ENCODE measurements around the gene CSAD.
"Not testable (repeated sequence)": the region's sequence is repeated elsewhere in the genome, so short reads cannot be mapped to it uniquely, and the experiment has no call there.

CSAD gene

DNA sequence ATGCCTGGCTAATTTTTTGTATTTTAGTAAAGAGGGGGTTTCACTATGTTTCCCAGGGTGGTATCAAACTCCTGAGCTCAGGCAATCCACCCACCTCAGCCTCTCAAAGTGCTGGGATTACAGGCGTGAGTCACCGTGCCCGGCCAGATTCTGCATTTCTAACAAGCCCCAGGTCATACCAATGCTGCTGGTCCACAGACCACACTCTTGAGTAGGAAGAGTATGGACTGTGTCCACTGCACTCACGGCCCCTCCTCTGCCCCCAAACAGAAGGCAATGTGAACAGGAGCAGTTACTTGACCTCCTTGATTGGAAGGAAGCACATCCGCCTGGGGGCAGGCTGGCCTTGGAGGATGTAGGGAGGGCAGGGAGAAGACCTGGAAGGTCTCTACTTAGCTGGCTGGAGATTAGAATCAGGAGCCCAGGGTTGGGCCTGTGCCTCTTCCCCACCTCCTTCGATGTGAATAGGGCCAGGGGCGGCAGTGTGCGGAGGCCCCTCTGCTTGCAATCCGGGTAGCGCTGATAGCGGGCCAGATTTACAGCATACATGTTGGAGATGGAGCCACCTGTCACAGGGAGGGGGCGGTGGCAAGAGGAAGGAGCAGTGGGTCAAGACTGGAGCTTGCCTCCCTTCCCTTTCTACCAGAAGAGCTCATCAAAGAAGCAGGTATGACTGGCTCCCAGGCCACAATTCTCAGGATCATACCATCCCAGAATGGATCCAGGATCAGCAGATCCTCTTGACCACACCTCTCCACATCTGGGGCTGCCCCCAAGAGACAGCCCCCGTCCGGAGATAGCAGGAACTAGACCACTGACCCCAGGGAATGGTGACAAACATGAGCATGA, 9.6 kb downstream of the CSAD start:
- TF ChIP-seq, protein P1, sequence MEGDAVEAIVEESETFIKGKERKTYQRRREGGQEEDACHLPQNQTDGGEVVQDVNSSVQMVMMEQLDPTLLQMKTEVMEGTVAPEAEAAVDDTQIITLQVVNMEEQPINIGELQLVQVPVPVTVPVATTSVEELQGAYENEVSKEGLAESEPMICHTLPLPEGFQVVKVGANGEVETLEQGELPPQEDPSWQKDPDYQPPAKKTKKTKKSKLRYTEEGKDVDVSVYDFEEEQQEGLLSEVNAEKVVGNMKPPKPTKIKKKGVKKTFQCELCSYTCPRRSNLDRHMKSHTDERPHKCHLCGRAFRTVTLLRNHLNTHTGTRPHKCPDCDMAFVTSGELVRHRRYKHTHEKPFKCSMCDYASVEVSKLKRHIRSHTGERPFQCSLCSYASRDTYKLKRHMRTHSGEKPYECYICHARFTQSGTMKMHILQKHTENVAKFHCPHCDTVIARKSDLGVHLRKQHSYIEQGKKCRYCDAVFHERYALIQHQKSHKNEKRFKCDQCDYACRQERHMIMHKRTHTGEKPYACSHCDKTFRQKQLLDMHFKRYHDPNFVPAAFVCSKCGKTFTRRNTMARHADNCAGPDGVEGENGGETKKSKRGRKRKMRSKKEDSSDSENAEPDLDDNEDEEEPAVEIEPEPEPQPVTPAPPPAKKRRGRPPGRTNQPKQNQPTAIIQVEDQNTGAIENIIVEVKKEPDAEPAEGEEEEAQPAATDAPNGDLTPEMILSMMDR (IDR thresholded peaks at IDR 0.05; ENCODE audit: control insufficient read depth, extremely low read depth, insufficient read depth) = no peak

DNA sequence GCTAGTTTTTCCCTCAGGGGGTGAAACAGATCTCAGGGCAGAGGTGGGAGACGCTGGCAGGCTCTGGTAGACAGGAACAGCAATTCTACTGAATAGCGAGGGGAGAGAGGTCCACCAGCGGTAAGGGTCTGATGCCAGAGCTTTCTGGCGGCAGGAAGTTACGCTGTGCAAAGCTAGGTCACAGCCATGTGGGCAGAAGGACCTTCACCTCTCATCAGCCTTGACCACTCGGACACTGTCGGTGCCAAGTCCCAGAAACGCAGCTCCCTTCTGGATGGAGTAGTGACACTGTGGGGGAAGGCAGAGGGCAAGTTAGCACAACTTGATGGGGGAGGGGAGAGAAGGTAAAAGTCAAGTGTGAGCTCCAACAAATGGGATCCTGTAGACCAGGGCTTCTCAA, 10.5 kb downstream of the CSAD start:
- DNase-seq (ENCODE audit: low read depth) = no peak
- TF ChIP-seq, protein P1 (IDR thresholded peaks at IDR 0.05; ENCODE audit: control insufficient read depth, extremely low read depth, insufficient read depth) = no peak
- no peak overlapping the region for H3K4me3 ChIP-seq (ENCODE audit: low read depth, low read length)

More for the DNA sequence above, 9.6 kb downstream of the CSAD start:
- no peak overlapping the region for H3K4me3 ChIP-seq (ENCODE audit: low read depth, low read length)
- no peak for DNase-seq (ENCODE audit: low read depth)

DNA sequence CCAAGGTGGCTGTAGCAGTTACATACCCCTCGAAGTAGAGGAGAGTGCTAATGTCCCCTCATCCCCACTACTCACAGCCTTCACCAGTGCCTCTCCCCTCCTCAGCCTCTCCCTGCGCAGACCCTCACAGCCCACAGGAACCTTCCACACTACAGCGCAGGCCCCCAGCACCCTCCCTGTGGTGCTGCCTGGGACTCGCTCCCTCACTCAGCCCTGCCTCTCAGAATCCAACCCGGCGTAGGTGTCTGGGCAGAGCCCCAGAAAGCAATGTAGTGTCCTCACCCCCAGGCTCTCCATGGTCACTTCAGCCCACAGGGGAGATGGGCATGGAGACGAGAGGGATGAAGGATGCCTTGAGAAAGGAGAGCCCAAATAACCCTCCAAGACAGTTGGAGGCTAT, 11.1 kb downstream of the CSAD start:
- H3K4me3 ChIP-seq (ENCODE audit: low read depth, low read length) = no peak overlapping the region
- DNase-seq (ENCODE audit: low read depth) = no peak
- TF ChIP-seq, protein P1 (IDR thresholded peaks at IDR 0.05; ENCODE audit: control insufficient read depth, extremely low read depth, insufficient read depth) = no peak

DNA sequence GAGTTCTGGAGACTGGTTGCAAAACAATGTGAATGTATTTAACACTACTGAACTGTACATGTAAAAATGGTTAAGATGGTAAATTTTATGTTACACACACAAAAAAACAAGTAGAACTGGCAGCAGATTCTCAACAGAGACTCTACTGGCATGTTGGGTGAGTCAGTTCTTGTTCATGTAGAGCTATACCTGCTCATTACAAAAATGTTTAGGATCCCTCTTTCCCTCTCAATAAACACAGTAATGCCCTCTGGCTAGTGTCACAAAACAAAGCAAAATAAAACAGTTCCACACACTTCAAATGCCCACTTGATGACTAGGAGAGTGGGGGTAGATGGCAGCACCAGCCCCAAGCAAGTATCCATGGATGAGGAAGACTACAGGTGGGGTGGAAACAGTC, 13.9 kb downstream of the CSAD start:
- TF ChIP-seq, protein P1 (IDR thresholded peaks at IDR 0.05; ENCODE audit: control insufficient read depth, extremely low read depth, insufficient read depth) = no peak
- H3K4me3 ChIP-seq (ENCODE audit: low read depth, low read length) = no peak overlapping the region
- DNase-seq (ENCODE audit: low read depth) = no peak

DNA sequence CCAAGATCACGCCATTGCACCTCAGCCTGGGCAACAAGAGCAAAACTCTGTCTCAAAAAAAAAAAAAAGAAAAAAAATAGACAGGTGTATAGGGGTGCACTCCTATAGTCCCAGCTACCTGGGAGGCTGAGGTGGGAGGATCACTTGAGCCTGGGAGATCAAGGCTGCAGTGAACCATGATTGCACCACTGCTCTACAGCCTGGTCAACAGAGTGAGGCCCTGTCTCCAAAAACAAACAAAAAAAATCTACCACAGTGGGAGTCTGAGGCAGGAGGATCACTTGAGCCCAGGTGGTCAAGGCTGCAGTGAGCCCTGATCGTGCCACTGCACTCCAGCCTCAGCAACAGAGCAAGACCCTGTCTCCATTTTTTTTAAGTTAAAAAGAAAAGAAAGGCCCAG, 17.7 kb downstream of the CSAD start:
- H3K4me3 ChIP-seq (ENCODE audit: low read depth, low read length); DNase-seq (ENCODE audit: low read depth): not testable (repeated sequence)

DNA sequence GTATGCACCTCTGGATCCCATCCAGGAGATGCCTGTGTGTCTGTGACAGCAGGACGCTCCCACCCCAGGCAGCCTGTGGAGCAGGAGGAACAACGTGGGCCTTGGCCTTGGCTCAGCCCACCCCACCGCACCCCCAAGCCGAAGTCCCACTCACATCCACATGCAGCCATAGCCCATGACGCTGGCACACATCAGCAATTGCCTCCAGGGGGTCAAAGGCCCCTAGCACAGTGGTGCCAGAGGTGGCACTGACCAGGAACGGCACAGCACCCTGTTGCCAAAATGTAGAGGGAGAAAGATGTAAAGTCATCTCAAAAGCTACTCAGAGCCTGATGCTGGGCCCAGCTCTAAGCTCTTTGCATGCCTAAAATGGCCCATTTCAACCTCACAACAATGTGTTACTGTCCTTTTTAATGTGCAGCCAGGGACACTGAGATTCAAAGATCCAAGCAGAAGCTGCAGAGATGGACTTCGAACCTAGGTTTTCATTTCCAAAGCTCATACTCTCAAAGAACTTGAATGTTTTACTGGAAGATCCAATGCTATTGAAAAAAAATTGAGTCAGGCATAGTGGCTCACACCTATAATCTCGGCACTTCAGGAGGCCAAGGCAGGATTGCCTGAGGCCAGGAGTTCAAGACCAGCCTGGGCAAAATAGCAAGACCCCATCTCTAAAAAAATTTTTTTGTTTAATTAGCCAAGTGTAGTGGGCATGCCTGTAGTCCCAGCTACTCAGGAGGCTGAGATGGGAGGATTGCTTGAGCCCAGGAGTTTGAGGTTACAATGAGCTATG, 19.4 kb downstream of the CSAD start:
- H3K4me3 ChIP-seq (ENCODE audit: low read depth, low read length) = no peak overlapping the region
- TF ChIP-seq, protein P1 (IDR thresholded peaks at IDR 0.05; ENCODE audit: control insufficient read depth, extremely low read depth, insufficient read depth) = no peak
- no peak for DNase-seq (ENCODE audit: low read depth)

DNA sequence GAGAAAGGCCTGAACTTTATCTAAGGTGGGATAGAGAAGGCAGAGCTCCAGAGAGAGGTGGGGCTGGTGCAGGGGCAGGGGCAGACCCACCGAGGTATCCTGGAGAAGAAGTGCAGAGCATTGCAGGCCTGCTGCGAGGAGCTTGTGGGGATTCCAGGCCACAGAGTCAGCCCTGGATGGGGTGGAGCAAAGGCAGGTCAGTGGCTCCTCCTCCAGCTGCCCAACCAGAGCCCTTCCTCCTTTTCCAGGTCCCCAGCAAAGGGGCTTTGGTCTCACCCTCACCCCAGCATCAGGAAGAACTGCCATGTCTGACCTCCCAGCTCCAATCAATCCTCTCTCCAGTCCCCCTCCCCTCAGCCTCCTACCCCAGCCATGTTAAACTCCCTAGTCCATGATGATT, 20.1 kb downstream of the CSAD start:
- no peak overlapping the region for H3K4me3 ChIP-seq (ENCODE audit: low read depth, low read length)
- TF ChIP-seq, protein P1 (IDR thresholded peaks at IDR 0.05; ENCODE audit: control insufficient read depth, extremely low read depth, insufficient read depth) = no peak
- no peak for DNase-seq (ENCODE audit: low read depth)
